Nephron progenitor cell (in vitro differentiated cells): ENCODE results near the gene ADAMTS14.
"Not testable (repeated sequence)": the region's sequence is repeated elsewhere in the genome, so short reads cannot be mapped to it uniquely, and the experiment has no call there.

ENCODE experiments used
- DNase-seq: peaks from one replicate; pipeline ENCODE4 v3.0.0; 2021
- H3K27ac Mint-ChIP-seq: 2 replicates; pipeline ENCODE4 v1.8.0; 2021; ENCODE audit warnings: mild to moderate bottlenecking, moderate library complexity, mixed read lengths
- H3K27me3 Mint-ChIP-seq: 2 replicates; pipeline ENCODE4 v1.8.0; 2021; ENCODE audit warnings: mild to moderate bottlenecking, low read depth, mixed read lengths; ENCODE audit not compliant: poor library complexity
- H3K36me3 Mint-ChIP-seq: 2 replicates; pipeline ENCODE4 v1.8.0; 2021; ENCODE audit warnings: low read depth, mixed read lengths
- H3K4me1 Mint-ChIP-seq: 2 replicates; pipeline ENCODE4 v1.8.0; 2021; ENCODE audit warnings: mixed read lengths
- H3K4me3 Mint-ChIP-seq: 2 replicates; pipeline ENCODE4 v1.8.0; 2021; ENCODE audit warnings: mild to moderate bottlenecking, moderate library complexity, mixed read lengths
- H3K9me3 Mint-ChIP-seq: 2 replicates; pipeline ENCODE4 v1.8.0; 2021; ENCODE audit warnings: mild to moderate bottlenecking, moderate library complexity, mixed read lengths
- TF ChIP-seq, protein P1 (sequence below): fragments of 200-600 bp; sonication (generic); IDR thresholded peaks from 2 replicates; pipeline ENCODE4 v1.5.0; 2021; ENCODE audit warnings: antibody characterized with exemption

Gene ADAMTS14

DNA sequence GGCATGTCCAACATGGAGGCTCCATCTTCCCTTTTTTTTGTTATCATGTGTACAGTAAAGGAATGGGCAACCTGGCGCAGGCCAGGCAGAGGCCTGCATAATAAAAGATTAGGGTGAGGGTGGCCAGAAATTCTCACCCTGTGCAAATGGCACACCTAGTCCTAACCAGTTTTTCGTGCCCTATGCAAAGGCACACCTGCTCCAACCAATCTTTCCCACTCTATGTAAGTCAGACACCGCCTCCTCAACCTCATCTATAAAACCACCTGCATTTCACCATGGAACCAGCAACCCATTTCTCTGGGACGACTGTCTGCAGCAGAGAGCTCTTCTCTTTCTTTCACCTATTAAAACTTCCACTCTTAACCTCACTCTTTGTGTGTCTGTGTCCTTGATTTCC lies 96.8 kb downstream of the ADAMTS14 start:
- no peak overlapping the region for H3K27ac Mint-ChIP-seq

DNA sequence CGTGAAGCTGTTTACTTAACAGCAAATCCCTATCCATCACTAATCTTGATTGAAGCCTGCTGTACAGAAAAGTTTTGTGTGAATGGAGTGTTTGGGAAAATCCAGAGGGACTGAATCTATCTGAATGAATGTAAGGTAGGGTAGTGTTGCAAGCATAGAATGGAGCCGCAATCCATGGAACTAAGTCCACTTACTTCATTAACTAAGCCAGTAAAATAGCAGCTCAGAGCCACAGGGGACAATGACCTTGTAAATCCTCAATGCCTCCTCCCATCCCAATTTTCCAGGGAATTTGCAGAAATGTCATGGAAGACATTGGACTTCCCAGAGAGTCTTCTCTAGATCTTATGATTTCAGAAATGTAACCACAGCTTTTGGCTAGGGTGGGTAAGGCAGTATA lies 97.7 kb downstream of the ADAMTS14 start:
- TF ChIP-seq, protein P1, sequence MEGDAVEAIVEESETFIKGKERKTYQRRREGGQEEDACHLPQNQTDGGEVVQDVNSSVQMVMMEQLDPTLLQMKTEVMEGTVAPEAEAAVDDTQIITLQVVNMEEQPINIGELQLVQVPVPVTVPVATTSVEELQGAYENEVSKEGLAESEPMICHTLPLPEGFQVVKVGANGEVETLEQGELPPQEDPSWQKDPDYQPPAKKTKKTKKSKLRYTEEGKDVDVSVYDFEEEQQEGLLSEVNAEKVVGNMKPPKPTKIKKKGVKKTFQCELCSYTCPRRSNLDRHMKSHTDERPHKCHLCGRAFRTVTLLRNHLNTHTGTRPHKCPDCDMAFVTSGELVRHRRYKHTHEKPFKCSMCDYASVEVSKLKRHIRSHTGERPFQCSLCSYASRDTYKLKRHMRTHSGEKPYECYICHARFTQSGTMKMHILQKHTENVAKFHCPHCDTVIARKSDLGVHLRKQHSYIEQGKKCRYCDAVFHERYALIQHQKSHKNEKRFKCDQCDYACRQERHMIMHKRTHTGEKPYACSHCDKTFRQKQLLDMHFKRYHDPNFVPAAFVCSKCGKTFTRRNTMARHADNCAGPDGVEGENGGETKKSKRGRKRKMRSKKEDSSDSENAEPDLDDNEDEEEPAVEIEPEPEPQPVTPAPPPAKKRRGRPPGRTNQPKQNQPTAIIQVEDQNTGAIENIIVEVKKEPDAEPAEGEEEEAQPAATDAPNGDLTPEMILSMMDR, result no peak
- Mint-ChIP-seq H3K36me3 (peaks cover 12% of the 10 kb centered on the region), H3K4me3 (no peak overlapping the region), H3K27ac (no peak overlapping the region), H3K4me1 (no peaks in the 10 kb centered on the region), H3K9me3 (peaks cover 23% of the 10 kb centered on the region), H3K27me3 (peaks cover 19% of the 10 kb centered on the region)
- DNase-seq, result no peak

More for the DNA sequence above, 96.8 kb downstream of the ADAMTS14 start:
- peaks cover 20% of the 10 kb centered on the region for H3K27me3 Mint-ChIP-seq
- TF ChIP-seq, protein P1, result no peak
- no peaks in the 10 kb centered on the region for H3K4me1 Mint-ChIP-seq
- DNase-seq, result no peak
- H3K9me3 Mint-ChIP-seq, result peaks cover 24% of the 10 kb centered on the region
- no peak overlapping the region for H3K4me3 Mint-ChIP-seq
- peaks cover 12% of the 10 kb centered on the region for H3K36me3 Mint-ChIP-seq

DNA sequence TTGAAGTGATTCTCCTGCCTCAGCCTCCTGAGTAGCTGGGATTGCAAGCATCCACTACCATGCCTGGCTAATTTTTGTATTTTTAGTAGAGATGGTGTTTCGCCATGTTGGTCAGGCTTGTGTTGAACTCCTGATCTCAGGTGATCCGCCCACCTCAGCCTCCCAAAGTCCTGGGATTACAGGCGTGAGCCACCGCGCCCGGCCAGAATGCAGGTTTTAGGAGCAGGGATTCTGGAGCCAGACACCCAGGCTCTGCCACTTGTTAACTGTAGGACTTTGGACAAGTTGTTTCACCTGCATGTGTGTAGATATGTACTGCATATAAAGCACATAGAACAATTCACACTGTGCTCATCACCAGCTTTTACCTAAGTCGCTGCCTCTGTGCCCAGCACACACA lies 98.2 kb downstream of the ADAMTS14 start:
- H3K27ac Mint-ChIP-seq, H3K4me1 Mint-ChIP-seq, H3K36me3 Mint-ChIP-seq, DNase-seq, H3K4me3 Mint-ChIP-seq: not testable (repeated sequence)
- Mint-ChIP-seq H3K9me3 (peaks cover 18% of the 10 kb centered on the region), H3K27me3 (peaks cover 14% of the 10 kb centered on the region)

DNA sequence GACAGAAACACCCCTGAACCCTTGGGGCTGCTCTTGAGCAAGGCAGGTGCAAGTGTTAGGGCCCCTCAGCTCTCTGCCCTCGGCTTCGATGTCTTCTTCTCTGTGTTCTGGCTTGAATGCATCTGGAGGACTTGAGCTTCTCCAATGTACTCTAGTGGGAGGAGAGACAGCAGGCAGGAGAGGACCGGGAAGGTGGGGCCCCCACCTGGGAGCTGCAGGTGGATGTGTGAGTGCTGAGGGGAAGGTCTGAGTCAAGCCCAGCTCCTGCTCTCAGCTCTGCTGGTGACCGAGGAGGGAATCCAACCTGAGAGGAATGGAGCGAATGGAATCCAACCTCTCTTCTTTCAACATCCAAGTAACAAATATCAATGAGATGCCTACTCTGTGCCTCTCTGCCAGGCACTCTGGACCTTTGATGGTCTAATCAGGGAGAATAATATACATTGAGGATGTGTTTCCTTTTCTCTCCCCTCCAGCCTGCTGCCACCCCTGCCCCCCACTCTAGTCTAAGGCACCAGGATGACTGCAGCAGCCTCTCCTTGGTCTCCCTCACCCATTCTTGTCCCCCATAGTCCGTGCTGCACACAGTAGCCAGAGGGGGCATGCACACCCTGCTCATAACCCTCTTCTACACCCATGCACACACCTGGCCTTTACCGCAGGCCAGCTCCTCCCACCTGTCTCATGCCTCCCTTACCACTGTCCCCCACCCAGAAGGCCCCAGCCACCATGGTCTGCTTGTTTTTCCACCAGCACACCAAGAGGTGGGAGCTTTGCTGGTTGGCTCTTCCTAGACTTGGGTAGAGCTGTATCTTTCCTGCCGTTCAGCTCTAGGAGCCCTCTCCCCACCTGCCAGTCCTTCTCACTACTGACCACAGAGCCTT lies 99.2 kb downstream of the ADAMTS14 start:
- no peak overlapping the region for H3K4me3 Mint-ChIP-seq
- TF ChIP-seq, protein P1, result no peak
- DNase-seq, result no peak

DNA sequence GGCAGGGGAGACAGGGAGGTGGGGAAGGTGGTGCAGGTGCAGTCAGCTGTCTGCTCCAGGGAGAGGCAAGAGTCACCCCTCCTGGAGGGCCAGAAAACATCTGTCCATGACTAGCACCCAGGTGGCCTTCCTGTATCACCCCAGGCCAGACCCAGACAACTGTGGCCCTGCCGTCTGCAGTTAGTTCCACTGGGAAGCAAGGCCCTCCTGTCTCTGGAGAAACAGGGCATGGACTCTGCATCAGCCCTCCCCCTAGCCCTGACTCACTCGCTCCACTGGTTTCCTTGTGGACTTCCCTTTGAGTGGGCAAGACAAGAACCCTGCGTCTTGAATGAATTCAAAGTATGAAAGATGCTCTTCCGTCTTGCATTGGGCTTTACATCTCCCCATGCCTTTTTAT lies 100.3 kb downstream of the ADAMTS14 start:
- peaks cover 9% of the 10 kb centered on the region for H3K27me3 Mint-ChIP-seq
- H3K4me3 Mint-ChIP-seq, result no peak overlapping the region
- no peaks in the 10 kb centered on the region for H3K9me3 Mint-ChIP-seq
- DNase-seq, result no peak
- no peaks in the 10 kb centered on the region for H3K4me1 Mint-ChIP-seq
- H3K36me3 Mint-ChIP-seq, result no peaks in the 10 kb centered on the region
- TF ChIP-seq, protein P1, result no peak
- no peak overlapping the region for H3K27ac Mint-ChIP-seq

More for the DNA sequence above, 99.2 kb downstream of the ADAMTS14 start:
- peaks cover 8% of the 10 kb centered on the region for H3K9me3 Mint-ChIP-seq
- H3K27me3 Mint-ChIP-seq, result peaks cover 9% of the 10 kb centered on the region
- no peak overlapping the region for H3K27ac Mint-ChIP-seq
- peaks cover 6% of the 10 kb centered on the region for H3K36me3 Mint-ChIP-seq
- H3K4me1 Mint-ChIP-seq, result no peaks in the 10 kb centered on the region

DNA sequence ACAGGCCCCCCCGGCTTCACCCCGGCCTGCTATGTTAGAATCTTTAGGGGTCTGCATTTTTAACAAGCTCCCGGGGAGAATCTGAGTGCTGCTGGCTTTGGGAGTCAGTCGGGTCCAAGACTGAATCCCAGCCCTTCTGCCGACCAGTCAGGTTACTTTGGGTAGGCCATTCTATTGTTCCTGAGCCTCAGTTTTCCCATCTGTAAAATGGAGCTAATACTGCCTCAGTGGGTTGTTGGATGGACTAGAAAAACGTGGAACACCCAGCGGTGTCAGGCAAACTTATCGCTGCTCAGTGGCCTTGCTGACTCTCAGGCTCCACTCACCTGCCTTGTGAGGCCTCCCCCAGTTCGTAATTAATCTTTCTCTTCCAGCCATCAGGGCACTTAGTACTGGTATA lies 101.2 kb downstream of the ADAMTS14 start:
- H3K4me3 Mint-ChIP-seq, result no peak overlapping the region
- no peak overlapping the region for H3K27ac Mint-ChIP-seq
- no peaks in the 10 kb centered on the region for H3K36me3 Mint-ChIP-seq
- H3K27me3 Mint-ChIP-seq, result peaks cover 9% of the 10 kb centered on the region
- H3K4me1 Mint-ChIP-seq, result peaks cover 7% of the 10 kb centered on the region
- TF ChIP-seq, protein P1, result no peak
- no peak for DNase-seq
- no peaks in the 10 kb centered on the region for H3K9me3 Mint-ChIP-seq
